ENCODE data around the gene ARFGAP3.
"Not testable (repeated sequence)": the region's sequence is repeated elsewhere in the genome, so short reads cannot be mapped to it uniquely, and the experiment has no call there.

ARFGAP3 gene

GRCh38 chr22:42752912-42753311 is 104.2 kb downstream of the ARFGAP3 start:
- Histone ChIP-seq H3F3A (ENCODE audit: control insufficient read depth, insufficient read depth) (no peaks in the 10 kb centered on the region), H3K79me2 (ENCODE audit: control insufficient read depth, low read length) (no peaks in the 10 kb centered on the region), H3K27ac (ENCODE audit: low read depth, low read length) (no peak overlapping the region), H3K36me3 (ENCODE audit: control insufficient read depth, low read length) (no peaks in the 10 kb centered on the region), H4K20me1 (ENCODE audit: control insufficient read depth, insufficient read depth, low read depth, low read length) (no peaks in the 10 kb centered on the region), H3K27me3 (ENCODE audit: control insufficient read depth, low read length) (peaks cover 13% of the 10 kb centered on the region), H3K4me2 (ENCODE audit: low read length) (no peak overlapping the region), H3K4me1 (ENCODE audit: control insufficient read depth, low read length) (peaks cover 7% of the 10 kb centered on the region), H3K9me2 (replicated peaks; ENCODE audit: control insufficient read depth, low read length) (no peaks in the 10 kb centered on the region), H3K9me3 (ENCODE audit: control insufficient read depth, insufficient read depth, low read length) (no peaks in the 10 kb centered on the region), H3K4me3 (ENCODE audit: low read length) (no peak overlapping the region)
- TF ChIP-seq EZH2phosphoT487 (IDR thresholded peaks at IDR 0.05; ENCODE audit: borderline replicate concordance, low read length), result no peak
- TF ChIP-seq, protein P1, sequence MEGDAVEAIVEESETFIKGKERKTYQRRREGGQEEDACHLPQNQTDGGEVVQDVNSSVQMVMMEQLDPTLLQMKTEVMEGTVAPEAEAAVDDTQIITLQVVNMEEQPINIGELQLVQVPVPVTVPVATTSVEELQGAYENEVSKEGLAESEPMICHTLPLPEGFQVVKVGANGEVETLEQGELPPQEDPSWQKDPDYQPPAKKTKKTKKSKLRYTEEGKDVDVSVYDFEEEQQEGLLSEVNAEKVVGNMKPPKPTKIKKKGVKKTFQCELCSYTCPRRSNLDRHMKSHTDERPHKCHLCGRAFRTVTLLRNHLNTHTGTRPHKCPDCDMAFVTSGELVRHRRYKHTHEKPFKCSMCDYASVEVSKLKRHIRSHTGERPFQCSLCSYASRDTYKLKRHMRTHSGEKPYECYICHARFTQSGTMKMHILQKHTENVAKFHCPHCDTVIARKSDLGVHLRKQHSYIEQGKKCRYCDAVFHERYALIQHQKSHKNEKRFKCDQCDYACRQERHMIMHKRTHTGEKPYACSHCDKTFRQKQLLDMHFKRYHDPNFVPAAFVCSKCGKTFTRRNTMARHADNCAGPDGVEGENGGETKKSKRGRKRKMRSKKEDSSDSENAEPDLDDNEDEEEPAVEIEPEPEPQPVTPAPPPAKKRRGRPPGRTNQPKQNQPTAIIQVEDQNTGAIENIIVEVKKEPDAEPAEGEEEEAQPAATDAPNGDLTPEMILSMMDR (IDR thresholded peaks at IDR 0.05; ENCODE audit: low read depth, low read length, poor library complexity, severe bottlenecking), result no peak

- TF ChIP-seq, protein P1 (IDR thresholded peaks at IDR 0.05; ENCODE audit: low read depth, low read length, poor library complexity, severe bottlenecking), result no peak
- TF ChIP-seq EZH2phosphoT487 (IDR thresholded peaks at IDR 0.05; ENCODE audit: borderline replicate concordance, low read length), result no peak
- Histone ChIP-seq H3K27me3 (ENCODE audit: control insufficient read depth, low read length) (peaks cover 12% of the 10 kb centered on the region), H3K79me2 (ENCODE audit: control insufficient read depth, low read length) (no peaks in the 10 kb centered on the region), H3K9me3 (ENCODE audit: control insufficient read depth, insufficient read depth, low read length) (no peaks in the 10 kb centered on the region), H4K20me1 (ENCODE audit: control insufficient read depth, insufficient read depth, low read depth, low read length) (no peaks in the 10 kb centered on the region), H3K27ac (ENCODE audit: low read depth, low read length) (no peak overlapping the region), H3K4me1 (ENCODE audit: control insufficient read depth, low read length) (peaks cover 1% of the 10 kb centered on the region), H3K9me2 (replicated peaks; ENCODE audit: control insufficient read depth, low read length) (no peaks in the 10 kb centered on the region), H3K36me3 (ENCODE audit: control insufficient read depth, low read length) (no peaks in the 10 kb centered on the region), H3K4me2 (ENCODE audit: low read length) (no peak overlapping the region), H3K4me3 (ENCODE audit: low read length) (no peak overlapping the region), H3F3A (ENCODE audit: control insufficient read depth, insufficient read depth) (no peaks in the 10 kb centered on the region)
Measured at GRCh38 chr22:42752230-42752746, 104.8 kb downstream of the ARFGAP3 start.

DNA sequence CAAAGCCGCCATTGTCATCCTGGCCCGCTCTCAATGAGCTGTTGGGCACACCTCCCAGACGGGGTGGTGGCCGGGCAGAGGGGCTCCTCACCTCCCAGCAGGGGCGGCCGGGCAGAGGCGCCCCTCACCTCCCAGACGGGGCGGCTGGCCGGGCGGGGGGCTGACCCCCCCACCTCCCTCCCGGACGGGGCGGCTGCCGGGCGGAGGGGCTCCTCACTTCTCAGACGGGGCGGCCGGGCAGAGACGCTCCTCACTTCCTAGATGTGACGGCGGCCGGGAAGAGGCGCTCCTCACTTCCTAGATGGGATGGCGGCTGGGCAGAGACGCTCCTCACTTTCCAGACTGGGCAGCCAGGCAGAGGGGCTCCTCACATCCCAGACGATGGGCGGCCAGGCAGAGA is 106.7 kb downstream of the ARFGAP3 start:
- H3K36me3 ChIP-seq (ENCODE audit: control insufficient read depth, low read length); H3K27ac ChIP-seq (ENCODE audit: low read depth, low read length); H3K4me3 ChIP-seq (ENCODE audit: low read length); H3K9me2 ChIP-seq (replicated peaks; ENCODE audit: control insufficient read depth, low read length); H3F3A ChIP-seq (ENCODE audit: control insufficient read depth, insufficient read depth); H4K20me1 ChIP-seq (ENCODE audit: control insufficient read depth, insufficient read depth, low read depth, low read length); H3K4me1 ChIP-seq (ENCODE audit: control insufficient read depth, low read length); H3K79me2 ChIP-seq (ENCODE audit: control insufficient read depth, low read length); H3K4me2 ChIP-seq (ENCODE audit: low read length); H3K9me3 ChIP-seq (ENCODE audit: control insufficient read depth, insufficient read depth, low read length): not testable (repeated sequence)
- H3K27me3 ChIP-seq (ENCODE audit: control insufficient read depth, low read length), result peaks cover 12% of the 10 kb centered on the region

GRCh38 chr22:42747701-42748513 is 109.2 kb downstream of the ARFGAP3 start:
- Histone ChIP-seq H3K27me3 (ENCODE audit: control insufficient read depth, low read length) (peaks cover 7% of the 10 kb centered on the region), H3K27ac (ENCODE audit: low read depth, low read length) (no peak overlapping the region), H3K4me1 (ENCODE audit: control insufficient read depth, low read length) (no peaks in the 10 kb centered on the region), H3F3A (ENCODE audit: control insufficient read depth, insufficient read depth) (no peaks in the 10 kb centered on the region), H3K4me2 (ENCODE audit: low read length) (no peak overlapping the region), H4K20me1 (ENCODE audit: control insufficient read depth, insufficient read depth, low read depth, low read length) (no peaks in the 10 kb centered on the region), H3K79me2 (ENCODE audit: control insufficient read depth, low read length) (no peaks in the 10 kb centered on the region), H3K4me3 (ENCODE audit: low read length) (no peak overlapping the region), H3K36me3 (ENCODE audit: control insufficient read depth, low read length) (no peaks in the 10 kb centered on the region), H3K9me3 (ENCODE audit: control insufficient read depth, insufficient read depth, low read length) (no peaks in the 10 kb centered on the region), H3K9me2 (replicated peaks; ENCODE audit: control insufficient read depth, low read length) (no peaks in the 10 kb centered on the region)
- TF ChIP-seq, protein P1 (IDR thresholded peaks at IDR 0.05; ENCODE audit: low read depth, low read length, poor library complexity, severe bottlenecking), result no peak
- TF ChIP-seq EZH2phosphoT487 (IDR thresholded peaks at IDR 0.05; ENCODE audit: borderline replicate concordance, low read length), result no peak
